GM12873 (cell line): ENCODE measurements around the gene CITED1.

Experiments
- TF ChIP-seq, protein P1 (sequence below): IDR thresholded peaks from 2 replicates; pipeline ENCODE4 v1.5.1; 2012; ENCODE audit warnings: low read depth, mild to moderate bottlenecking, moderate library complexity, low read length, control low read depth; ENCODE audit not compliant: insufficient read depth; ENCODE audit errors: missing control alignments

CITED1 gene

DNA sequence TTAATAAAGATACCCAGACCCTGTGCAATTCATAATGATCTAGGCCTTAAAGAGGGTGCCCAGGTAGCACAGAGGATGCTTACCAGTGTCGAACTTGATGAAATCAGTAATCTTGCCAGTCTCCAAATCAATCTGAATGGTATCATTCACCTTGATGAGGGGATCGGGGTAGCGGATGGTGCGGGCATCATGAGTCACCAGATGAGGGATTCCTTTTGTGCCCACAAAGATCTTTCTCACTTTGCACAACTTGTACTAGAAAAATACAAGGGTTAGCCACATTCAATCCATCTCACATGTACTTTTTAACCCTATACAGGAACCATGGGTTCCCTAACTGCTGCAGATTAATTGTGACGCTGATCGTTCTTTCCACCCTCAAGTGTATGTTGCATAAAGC, 32.0 kb downstream of the CITED1 start:
- TF ChIP-seq, protein P1, sequence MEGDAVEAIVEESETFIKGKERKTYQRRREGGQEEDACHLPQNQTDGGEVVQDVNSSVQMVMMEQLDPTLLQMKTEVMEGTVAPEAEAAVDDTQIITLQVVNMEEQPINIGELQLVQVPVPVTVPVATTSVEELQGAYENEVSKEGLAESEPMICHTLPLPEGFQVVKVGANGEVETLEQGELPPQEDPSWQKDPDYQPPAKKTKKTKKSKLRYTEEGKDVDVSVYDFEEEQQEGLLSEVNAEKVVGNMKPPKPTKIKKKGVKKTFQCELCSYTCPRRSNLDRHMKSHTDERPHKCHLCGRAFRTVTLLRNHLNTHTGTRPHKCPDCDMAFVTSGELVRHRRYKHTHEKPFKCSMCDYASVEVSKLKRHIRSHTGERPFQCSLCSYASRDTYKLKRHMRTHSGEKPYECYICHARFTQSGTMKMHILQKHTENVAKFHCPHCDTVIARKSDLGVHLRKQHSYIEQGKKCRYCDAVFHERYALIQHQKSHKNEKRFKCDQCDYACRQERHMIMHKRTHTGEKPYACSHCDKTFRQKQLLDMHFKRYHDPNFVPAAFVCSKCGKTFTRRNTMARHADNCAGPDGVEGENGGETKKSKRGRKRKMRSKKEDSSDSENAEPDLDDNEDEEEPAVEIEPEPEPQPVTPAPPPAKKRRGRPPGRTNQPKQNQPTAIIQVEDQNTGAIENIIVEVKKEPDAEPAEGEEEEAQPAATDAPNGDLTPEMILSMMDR: no peak

DNA sequence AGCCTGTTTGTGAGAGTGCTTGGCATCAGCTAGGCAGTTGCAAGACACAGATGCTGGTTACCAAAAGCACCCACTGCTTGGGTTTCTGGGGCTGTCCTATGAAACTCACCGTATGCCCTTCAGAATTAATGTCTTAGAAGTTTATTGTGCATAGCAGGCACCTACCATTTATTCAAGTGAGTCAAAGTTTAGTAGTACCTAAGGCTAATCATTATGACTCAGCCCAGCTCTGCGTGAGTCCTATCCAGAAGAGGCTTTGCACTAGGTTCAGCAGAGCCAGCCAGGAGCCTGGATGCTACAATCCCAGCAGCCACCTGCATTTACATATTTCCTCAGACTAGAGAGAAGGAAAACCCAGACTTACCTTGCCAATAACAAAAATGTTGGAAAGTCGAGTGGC, 32.8 kb downstream of the CITED1 start:
- TF ChIP-seq, protein P1: no peak

DNA sequence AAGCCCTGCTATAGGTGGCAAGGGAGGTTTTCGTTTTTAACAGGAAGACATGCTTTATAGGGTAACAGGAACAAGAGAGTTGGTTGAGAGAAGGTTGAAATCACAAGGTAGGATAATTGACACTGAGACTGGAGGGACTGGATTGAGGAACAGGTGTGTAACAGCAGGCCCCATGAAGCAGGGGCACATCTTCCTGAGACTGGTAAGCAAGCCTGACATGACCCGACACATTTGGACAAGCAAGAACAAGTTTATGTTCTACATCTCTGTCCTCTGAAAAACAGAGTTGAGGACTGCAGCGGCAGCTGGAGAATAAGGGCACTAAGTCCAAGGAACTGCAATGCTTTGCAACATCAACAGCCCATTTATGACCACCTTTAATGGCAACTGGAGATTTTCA, 33.9 kb downstream of the CITED1 start:
- TF ChIP-seq, protein P1: no peak

DNA sequence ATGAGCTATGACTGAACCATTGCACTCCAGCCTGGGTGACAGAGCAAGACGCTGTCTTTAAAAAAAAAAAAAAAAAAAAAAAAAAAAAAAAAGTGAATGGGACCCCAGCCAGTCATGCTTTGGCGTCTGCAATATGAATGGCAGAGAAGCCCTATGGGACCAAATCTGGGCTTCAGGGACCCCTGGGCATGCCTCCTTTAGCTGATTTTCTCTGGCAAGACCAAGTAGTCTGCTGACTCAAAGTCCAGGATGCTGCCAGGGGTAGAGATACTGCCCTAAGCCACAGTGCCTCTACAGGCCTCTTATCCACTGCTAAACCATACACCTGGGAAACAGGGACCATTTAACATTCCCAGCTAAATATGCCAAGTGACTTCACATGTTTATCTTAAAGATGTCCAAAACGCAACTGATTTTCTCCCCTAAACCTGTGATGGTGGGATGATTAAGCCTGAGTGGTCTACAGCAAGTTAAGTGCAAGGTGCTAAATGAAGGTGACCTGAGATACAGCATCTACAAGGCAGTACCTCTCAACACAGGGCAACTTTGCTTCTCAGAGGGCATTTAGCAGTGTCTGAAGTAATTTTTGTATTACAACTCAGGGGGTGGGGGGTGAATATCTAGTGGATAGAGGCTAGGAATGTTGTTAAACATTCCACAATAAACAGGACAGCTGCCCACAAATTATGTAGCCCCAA, 34.5 kb downstream of the CITED1 start:
- TF ChIP-seq, protein P1: no peak

DNA sequence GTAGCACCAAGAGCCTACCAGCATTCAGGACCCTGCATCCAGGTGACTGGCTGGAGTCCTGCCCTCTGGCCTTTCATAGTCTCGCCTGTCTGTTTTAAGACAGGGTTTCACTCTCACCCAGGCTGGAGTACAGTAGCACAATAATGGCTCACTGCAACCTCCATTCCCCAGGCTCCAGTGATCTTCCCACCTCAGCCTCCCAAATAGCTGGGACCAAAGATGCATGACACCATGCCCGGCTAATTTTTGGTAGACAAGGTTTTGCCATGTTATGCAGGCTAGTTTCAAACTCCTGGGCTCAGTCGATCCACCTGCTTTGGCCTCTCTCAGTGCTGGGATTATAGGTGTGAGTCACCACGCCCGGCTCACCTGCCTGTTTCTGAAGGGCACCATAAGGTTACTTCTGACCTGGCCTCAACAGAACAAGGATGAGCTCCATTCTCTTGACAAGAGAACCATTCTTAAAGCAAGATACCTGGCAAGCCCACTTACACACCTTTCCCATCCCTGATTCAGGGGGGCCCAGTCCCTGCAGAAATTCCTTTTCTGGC, 35.3 kb downstream of the CITED1 start:
- TF ChIP-seq, protein P1: no peak

DNA sequence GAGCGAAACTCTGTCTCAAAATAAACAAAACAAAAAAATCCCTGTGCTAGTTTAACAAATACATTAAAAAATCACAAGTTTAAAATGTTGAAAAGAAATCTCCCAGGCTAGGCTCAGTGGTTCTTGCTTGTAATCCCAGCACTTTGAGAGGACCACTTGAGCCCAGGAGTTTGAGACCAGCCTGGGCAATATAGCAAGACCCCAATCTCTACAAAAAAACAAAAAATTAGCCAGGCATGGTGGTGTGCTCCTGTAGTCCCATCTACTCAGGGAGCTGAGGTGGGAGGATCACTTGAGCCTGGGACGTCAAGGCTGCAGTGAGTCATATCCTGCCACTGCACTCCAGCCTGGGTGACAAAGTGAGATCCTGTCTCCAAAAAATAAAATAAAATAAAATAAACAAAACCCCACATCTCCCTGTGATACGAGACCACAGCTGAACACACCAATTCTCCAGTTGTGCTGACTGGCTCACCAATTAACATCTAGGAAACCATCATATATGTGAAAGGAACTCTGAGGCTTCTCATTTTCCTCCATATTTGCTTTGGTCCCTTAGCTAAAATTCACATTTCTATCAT, 36.0 kb downstream of the CITED1 start:
- TF ChIP-seq, protein P1: no peak

DNA sequence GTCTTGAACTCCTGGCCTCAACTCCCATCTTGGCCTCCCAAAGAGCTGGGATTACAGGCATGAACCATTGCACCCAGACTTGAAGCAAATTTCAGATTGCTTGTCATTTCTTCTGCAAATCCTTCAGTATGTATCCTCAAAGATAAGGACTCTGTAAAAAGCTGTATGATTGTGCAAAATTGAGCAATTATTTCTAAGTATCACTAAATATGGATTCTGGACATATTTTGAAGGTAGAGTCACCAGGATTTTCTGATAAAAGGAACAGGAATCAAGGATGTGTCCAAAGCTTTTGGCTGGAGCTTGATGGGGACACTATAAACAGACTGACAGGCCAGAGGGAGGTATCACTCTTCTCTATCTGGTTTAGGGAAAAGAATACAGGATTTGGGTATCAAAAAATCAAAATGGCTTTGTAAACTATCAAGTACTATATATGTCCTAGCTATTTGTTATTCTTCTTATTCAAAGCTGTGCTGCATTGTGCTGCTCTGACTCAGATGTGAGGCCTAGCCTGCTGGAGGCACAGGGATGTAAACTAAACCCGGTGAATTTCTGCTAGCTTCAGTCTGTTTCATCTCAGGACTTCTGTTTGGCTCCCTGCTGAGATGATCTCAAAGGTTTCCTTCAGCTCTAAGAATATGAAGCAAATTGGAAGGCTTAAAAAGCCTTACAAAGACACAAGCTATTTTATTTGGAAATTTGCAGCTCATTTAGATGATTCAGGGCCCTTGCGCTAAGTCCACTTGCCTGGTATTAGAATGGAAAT, 36.9 kb downstream of the CITED1 start:
- TF ChIP-seq, protein P1: no peak
